OCI-LY1 (cell line): ENCODE data around the gene RNPEPL1.

Source experiments
- EZH2 ChIP-seq: fragments of 200-600 bp; sonication (generic), shearing (Covaris generic); IDR thresholded peaks from 2 replicates; pipeline ENCODE4 v1.8.0; 2017; ENCODE audit warnings: borderline replicate concordance, mixed run types, mild to moderate bottlenecking, antibody characterized with exemption, low read length, moderate library complexity, mixed read lengths
- TF ChIP-seq, protein P1 (sequence below): fragments of 200-600 bp; sonication (generic), shearing (Covaris generic); IDR thresholded peaks from 2 replicates; pipeline ENCODE4 v1.5.1; 2017; ENCODE audit warnings: mild to moderate bottlenecking, antibody characterized with exemption, low read length, moderate library complexity, mixed read lengths

DNA sequence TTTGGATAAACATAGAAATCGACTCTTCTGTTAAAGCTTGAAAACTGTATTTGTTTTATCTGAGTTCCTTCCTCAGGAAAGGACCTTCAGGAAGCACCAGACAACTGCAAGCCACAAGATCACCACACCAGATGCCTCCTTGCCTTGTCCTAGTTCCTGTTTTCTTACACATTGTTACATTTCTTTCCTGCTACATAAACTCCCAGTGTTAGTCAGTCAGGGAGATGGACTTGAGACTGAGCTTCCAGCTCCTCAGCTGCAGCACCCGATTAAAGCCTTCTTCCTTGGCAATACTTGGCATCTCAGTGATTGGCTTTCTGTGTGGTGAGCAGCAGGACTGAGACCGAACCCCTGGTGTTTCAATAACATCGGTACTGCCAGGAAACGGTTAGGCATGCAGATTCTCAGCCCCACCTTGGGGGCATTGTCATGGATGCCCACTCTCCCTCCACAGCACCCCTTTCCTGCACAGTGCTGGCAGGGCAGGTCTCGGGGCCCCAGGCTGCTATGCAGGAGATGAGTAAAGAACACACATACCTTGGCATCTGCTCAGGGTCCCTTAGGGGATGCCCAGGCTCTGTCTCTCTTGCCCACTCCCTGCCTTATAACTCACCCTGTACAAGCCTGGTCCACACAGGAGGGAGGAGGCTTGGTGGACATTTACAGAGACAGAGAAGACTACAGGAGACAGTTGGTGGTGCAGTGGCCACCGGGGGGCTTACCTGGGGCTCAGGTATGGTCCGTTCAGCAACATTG lies 43.1 kb upstream of the RNPEPL1 start:
- TF ChIP-seq, protein P1, sequence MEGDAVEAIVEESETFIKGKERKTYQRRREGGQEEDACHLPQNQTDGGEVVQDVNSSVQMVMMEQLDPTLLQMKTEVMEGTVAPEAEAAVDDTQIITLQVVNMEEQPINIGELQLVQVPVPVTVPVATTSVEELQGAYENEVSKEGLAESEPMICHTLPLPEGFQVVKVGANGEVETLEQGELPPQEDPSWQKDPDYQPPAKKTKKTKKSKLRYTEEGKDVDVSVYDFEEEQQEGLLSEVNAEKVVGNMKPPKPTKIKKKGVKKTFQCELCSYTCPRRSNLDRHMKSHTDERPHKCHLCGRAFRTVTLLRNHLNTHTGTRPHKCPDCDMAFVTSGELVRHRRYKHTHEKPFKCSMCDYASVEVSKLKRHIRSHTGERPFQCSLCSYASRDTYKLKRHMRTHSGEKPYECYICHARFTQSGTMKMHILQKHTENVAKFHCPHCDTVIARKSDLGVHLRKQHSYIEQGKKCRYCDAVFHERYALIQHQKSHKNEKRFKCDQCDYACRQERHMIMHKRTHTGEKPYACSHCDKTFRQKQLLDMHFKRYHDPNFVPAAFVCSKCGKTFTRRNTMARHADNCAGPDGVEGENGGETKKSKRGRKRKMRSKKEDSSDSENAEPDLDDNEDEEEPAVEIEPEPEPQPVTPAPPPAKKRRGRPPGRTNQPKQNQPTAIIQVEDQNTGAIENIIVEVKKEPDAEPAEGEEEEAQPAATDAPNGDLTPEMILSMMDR, result no peak
- TF ChIP-seq EZH2, result no peak
